NCI-H2227 (cell line): ENCODE data around the gene KCNT1.

Source experiments
- DNase-seq: peaks from one replicate; lab custom pipeline; 2025; ENCODE audit not compliant: unreplicated experiment; lab: John Stamatoyannopoulos, UW

The KCNT1 gene

GRCh38 chr9:135794057-135794335, 92.0 kb downstream of the KCNT1 start:
- no peak for DNase-seq

DNA sequence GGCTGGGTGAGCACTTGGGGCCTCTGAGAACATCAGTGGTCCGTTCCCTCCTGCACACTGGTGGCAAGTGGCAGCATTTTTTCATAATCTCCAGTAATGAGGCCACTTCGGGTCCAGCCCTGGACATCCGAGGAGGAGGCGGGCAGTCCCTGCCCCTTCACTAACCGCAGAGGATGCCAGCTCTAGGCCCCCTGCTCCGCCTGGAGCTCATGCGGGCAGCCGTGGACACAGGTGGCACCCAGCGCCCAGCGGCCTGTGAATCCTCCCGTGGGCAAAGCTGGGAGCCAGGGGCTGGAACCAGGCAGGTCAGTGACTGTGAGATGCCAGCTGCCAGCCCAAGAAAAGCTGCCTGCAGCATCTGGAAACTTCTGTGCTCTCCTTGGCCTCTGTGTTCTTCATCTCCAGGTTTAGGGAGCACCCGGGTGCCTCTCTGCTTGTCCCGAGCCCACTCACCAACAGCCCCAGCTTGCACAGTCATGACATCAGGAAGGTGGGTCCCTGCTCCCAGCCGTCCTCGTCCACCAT, 92.4 kb downstream of the KCNT1 start:
- DNase-seq: no peak

- DNase-seq: no peak
These were observed 93.4 kb downstream of the KCNT1 start for GRCh38 chr9:135795391-135795790.

DNA sequence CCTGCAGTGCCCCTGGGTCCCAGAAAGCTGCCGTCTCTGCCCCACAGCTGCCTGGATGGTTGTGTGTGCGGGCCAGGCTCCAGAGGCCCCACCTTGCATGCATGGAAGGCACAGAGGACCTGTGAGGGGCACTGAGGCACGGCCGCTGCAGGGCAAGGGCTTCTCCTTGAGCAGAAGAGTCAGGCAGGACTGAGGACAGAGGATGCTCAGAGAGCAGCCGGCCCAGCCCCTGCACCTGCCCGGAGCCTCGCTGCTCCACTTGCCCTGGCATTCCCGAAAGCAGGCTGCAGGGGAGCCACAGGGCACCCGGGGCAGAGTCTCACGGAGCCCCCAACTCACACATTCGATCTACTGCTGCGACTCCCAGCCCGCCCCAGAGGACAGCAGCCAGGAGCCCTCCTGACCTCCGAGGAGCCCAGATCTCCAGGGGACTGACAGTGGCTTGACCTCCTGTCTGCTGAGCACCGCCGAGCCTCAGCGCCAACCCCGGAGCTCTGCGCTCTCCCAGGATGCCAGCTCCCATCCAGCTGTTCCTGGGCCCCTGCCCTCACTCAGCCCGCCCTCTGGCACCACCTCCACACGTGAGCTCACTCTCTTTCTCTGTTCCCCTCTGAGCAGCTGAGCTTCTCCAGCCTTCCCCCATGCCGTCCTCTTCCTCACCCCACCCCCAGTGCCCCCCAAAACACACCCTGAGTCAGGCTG, 95.0 kb downstream of the KCNT1 start:
- no peak for DNase-seq

DNA sequence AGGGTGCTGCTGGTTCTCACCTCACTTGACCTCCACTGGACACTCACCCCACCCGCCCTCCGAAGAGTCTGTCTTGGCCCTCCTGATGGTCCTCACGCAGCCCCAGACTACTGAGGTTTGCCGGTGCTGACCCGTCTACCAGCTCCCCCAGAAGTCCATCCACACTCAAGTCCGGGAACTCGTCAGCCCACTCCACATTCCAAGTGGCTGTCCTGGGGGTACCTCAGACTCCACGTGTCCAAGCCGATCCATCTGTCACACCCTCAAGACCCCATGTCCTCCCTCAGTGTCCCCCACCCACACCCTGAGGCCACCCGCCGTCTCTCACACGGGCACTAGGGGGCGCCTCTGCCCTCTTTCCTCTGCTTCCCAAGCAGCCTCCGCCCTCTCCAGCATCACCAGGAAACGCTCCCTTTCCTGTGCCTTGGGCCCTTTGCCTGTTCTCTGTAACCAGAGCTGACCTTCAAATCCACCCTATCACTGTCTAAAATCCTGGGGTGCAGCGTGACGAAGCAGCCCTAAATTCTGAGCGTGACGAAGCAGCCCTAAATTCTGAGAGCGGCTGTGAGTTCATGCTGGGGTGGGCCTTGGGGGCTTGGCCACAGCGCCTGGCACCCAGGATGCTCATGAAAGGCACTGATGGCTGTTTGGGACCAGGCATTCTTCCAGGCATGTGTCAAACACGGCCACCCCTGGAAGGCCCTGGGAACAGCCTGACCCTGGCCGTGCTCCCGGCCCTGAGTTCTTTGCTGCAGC, 95.7 kb downstream of the KCNT1 start:
- no peak for DNase-seq

DNA sequence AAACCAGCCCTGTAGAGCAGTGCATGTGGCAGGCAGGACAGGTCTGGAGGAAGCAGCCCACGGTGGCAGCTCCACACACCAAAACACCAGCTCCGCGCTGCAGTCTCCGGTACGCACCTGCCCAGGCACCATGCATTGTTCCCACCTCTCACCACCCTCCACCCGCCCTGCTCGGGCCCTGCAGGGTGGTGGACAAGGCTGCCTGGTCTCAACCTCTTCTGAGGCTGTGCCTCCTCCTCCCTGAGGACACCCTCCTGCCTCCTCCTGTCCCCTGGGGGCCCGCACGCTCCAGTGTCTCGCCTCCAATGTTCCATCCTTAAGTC, 96.2 kb downstream of the KCNT1 start:
- no peak for DNase-seq

- no peak for DNase-seq
These were observed 97.3 kb downstream of the KCNT1 start for GRCh38 chr9:135799261-135799660.

DNA sequence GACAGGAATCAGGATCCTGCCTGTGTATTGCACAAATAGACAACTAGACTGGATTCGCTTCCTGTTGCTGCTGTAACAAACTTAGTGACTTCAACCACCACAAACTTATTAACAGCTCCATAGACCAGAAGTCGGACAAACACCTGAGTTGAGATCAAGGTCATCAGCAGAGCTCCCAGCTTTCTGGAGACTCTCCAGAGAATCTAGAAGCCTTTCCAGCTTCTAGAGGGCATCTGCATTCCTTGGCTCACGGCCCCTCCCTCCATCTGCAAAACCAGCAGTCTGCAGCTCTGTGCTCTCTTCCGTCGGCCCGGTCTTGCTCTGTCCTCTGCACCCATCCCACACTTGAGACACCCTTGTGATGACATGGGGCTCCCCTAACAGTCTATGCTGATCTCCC, 99.1 kb downstream of the KCNT1 start:
- DNase-seq: no peak

DNA sequence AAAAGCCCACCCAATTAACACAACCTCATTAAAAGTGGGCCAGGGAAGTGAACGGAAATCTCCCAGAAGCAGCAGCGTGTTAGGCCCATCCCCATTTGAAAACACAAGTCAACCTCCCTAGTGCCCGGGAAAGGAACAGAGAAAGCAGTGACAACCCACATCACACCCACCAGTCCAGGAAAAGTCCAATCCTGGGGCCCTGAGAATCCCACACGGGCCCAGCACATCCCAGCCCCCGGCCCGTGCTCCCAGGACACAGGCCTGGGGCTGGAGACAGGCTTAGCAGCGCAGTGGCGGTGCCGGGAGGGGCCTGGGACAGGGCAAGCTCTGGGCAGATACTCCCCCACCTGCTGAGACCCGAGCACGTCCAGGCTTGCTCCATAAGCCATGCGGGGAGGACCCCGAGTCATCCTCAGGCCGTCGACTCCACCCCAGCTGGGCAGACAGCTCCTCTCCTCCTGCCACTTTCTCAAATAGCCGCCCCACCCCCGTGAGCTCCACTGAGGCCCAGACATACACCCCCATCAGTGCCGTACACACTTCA, 101.0 kb downstream of the KCNT1 start:
- no peak for DNase-seq

GRCh38 chr9:135803441-135803840, 101.5 kb downstream of the KCNT1 start:
- DNase-seq: no peak

- no peak for DNase-seq
These were observed 102.8 kb downstream of the KCNT1 start for GRCh38 chr9:135804581-135805421.

DNA sequence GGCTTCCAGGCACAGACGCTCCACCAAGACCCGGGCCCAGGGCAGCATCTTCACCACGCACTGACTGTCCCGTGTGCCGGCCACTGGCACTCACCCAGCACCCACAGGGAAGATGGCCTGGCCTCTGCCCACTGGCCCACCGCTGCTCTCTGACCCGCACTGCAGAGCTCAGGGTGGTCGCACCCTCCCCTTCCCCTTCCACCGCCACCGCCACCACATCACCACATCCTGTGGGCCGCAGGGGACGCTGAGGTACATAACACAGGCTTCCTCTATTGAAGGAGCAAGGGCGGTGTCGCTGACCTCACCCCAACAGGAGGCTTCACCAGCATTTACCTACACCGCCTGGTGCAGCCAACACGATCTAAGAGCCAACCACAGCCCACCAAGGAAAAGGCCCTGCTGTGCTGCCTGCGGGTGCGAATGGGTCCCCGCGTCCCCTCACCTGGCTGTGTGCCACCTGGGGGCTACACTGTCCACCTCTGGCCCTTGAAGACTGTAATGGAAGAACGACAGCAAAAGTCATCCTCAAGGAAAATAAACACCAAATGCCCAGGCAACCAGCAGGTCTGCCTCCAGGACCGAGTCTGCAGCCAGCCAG, 103.5 kb downstream of the KCNT1 start:
- DNase-seq: no peak

DNA sequence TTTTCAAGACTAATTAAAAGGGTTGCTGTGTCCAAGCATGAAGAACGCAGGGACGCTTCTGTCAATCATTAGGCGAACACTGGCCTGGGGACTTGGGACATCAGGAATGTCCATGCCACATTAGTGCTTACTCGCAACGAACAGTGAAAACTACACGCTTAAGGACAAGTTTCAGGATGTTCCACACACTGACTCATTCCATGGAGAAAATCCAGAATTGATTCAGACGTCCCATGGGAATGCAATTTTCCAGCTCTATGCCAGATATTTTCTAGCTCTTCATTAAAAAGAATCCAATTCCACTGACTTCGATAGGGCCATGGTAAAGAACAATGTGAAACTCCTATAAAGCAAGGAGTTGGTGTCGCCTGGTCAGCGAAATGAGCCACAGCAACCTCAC, 107.2 kb downstream of the KCNT1 start:
- DNase-seq: no peak

GRCh38 chr9:135810806-135811575, 109.0 kb downstream of the KCNT1 start:
- DNase-seq: no peak

- DNase-seq: no peak
These were observed 109.8 kb downstream of the KCNT1 start for GRCh38 chr9:135811801-135812200.

GRCh38 chr9:135812961-135813360, 111.0 kb downstream of the KCNT1 start:
- no peak for DNase-seq

GRCh38 chr9:135813671-135814290, 111.8 kb downstream of the KCNT1 start:
- DNase-seq: no peak

GRCh38 chr9:135814421-135815095, 112.6 kb downstream of the KCNT1 start:
- DNase-seq: no peak

- DNase-seq: no peak
These were observed 113.4 kb downstream of the KCNT1 start for GRCh38 chr9:135815413-135815812.
